GM06990 (cell line): ENCODE data around the gene MAGI2.
A peak's percentile ranks its signal among the peaks of the same experiment; 100 is the strongest.

Source experiments
- DNase-seq: peaks from one replicate; pipeline ENCODE4 v3.0.0-alpha.2; 2011; ENCODE audit not compliant: insufficient read length; ENCODE audit errors: extremely low read depth
- H3K27me3 ChIP-seq: replicated peaks from 2 replicates; pipeline ENCODE4 v1.6.0; 2011; ENCODE audit warnings: low read length; ENCODE audit not compliant: control insufficient read depth, insufficient read depth
- H3K36me3 ChIP-seq: 2 replicates; pipeline ENCODE4 v1.5.1; 2011; ENCODE audit warnings: low read length; ENCODE audit not compliant: control insufficient read depth, insufficient read depth
- H3K4me3 ChIP-seq: replicated peaks from 2 replicates; pipeline ENCODE4 v1.5.1; 2011; ENCODE audit warnings: low read depth, mild to moderate bottlenecking, control low read depth, low read length
- TF ChIP-seq, protein P1 (sequence below): IDR thresholded peaks from 2 replicates; pipeline ENCODE4 v1.5.1; 2011; ENCODE audit warnings: low read length, control low read depth, mild to moderate bottlenecking, inconsistent platforms; ENCODE audit not compliant: insufficient read depth, poor library complexity, severe bottlenecking

MAGI2 gene

DNA sequence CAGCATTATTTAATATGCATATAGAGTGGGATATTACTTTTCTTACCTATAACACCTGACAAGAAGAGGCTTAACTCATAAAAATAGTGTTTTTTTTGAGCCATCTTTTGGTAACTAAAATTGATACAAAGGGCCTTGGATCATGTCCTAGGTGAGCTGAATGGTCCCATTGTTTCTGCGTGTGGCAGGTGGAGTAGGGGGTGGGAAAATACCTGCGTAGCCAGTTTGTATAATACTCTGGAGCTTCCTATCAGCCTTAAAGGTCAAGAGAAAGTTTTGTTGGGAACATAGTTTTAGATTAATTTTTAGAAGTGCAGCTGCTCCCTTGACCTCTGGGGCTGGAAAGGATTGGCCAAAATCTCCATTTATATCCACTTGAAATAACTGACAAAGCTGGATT lies 1410.3 kb downstream of the MAGI2 start:
- Histone ChIP-seq H3K4me3 (no peak overlapping the region), H3K27me3 (no peaks in the 10 kb centered on the region), H3K36me3 (no peaks in the 10 kb centered on the region)
- DNase-seq = no peak
- TF ChIP-seq, protein P1, sequence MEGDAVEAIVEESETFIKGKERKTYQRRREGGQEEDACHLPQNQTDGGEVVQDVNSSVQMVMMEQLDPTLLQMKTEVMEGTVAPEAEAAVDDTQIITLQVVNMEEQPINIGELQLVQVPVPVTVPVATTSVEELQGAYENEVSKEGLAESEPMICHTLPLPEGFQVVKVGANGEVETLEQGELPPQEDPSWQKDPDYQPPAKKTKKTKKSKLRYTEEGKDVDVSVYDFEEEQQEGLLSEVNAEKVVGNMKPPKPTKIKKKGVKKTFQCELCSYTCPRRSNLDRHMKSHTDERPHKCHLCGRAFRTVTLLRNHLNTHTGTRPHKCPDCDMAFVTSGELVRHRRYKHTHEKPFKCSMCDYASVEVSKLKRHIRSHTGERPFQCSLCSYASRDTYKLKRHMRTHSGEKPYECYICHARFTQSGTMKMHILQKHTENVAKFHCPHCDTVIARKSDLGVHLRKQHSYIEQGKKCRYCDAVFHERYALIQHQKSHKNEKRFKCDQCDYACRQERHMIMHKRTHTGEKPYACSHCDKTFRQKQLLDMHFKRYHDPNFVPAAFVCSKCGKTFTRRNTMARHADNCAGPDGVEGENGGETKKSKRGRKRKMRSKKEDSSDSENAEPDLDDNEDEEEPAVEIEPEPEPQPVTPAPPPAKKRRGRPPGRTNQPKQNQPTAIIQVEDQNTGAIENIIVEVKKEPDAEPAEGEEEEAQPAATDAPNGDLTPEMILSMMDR = no peak

DNA sequence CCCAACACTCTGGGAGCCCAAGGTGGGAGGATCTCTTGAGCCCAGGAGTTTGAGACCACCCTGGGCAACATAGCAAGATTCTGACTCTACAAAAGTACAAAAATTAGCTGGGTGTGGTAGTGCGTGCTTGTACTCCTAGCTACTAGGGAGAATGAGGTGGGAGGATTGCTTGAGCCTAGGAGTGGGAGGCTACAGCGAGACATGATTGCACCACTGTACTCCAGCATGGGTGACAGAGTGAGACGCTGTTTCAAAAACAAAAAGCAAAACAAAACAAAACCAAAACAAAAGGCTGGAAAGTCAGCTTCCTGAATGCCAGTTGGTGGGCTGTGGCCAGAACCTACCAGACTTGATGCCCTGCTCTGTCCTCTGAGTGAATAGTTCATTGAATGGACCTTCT lies 1412.0 kb downstream of the MAGI2 start:
- H3K4me3 ChIP-seq = no peak overlapping the region
- no peaks in the 10 kb centered on the region for H3K27me3 ChIP-seq
- H3K36me3 ChIP-seq = no peaks in the 10 kb centered on the region
- no peak for DNase-seq
- TF ChIP-seq, protein P1 = no peak

DNA sequence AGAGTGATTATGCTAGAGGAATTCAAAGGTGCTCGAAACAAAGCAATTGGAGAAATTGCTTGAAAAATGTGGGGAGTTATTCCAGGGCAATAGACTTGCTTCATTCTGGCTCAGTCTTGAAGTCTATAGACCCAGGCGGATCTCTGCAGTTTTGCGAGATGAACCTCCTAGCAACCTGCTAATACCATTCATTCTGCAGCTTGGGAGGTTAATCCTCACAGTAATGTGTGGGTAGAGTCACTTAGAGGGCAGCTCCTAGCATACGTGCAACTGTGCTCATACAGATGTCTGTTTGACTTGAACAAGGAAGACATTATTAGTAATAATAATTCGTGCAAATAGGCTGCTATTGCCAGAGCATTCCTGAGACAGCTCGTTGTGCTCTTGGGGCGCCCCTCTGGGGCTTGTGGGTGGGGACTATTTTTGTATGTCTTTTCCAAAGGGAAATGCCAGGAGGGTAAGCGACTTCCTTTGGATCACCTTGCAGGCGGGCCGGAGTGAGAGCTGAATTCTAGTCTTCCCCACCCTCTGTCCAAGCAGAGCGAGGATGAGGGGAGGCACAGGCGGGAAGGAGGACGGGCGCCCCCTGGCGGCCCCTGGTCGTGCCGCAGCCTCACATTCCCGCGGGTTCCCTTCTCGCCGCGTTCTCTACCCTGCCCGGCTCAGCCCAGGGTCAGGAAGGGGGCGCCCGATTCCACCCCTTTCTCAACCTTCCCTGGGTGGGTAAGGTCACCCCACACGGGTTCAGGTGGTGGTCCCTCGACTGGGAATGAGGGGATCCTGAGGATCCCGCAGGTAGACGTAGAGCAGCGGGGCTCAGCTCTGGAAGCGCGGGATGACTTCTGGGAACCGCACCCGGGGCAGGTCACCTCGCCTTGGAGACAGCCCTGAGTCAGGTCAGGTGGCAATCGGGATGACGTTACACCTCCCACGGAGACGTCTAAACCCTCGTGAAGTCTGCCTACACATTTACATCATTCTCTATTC lies 1413.4 kb downstream of the MAGI2 start:
- Histone ChIP-seq H3K4me3 (no peak overlapping the region), H3K27me3 (no peaks in the 10 kb centered on the region), H3K36me3 (no peaks in the 10 kb centered on the region)
- TF ChIP-seq, protein P1 = peak; percentile 98
- DNase-seq = peak; percentile 60

DNA sequence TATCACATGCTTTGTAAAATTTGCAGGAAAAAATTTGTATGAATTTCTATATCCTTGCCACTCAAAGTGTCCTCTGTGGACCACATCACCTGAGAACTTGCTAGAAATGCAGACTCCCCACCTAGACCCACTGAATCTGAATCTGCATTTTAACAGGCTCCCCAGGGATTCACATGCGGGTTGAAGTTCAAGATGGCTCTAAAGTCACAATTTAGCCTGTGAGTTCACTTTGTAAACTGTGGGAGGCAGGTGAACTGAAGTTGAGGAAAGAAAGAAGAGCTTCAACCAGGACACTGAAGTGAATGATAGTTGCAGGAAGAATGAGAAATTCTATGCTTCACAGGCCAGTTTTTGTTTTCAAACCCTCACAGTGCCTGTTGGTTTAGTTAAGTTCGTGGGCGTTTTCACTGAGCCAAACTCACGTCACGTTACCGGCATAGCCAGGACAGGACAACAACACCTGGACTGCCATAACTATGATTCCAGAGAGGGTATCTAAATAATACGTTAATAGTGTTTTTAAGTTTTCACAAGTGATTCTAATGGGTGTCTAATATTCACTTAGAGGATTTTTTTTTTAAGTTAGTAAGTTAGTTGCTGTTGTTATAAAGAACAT lies 1414.9 kb downstream of the MAGI2 start:
- Histone ChIP-seq H3K27me3 (no peaks in the 10 kb centered on the region), H3K36me3 (no peaks in the 10 kb centered on the region), H3K4me3 (no peak overlapping the region)
- TF ChIP-seq, protein P1 = no peak
- no peak for DNase-seq

DNA sequence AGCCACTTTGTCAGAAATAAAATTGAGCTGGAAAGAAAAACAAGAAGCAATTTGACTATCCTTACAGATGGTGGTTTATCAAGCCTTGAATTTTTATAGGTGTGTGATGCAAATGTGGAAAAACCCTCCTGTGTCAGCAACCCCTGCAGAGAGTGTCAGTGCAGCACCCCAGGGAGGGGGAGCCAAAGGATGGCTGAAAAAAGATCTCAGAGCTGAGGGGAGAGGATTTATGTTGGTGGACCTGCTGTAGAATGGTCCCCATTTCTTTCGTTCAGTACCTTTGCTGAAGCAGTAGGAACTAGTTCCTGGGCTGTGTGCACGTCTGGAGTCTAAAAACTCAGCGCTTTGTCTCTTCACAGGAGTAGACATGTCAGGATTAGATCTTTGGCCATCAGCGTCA lies 1415.9 kb downstream of the MAGI2 start:
- H3K36me3 ChIP-seq = no peaks in the 10 kb centered on the region
- H3K27me3 ChIP-seq = no peaks in the 10 kb centered on the region
- TF ChIP-seq, protein P1 = no peak
- no peak for DNase-seq
- H3K4me3 ChIP-seq = no peak overlapping the region
